ENCODE results near the gene DGLUCY. TPM values are rescaled to one million over a fixed set of nuclear protein-coding genes. Genes with fewer than 3 reads are reported as not detected.

DGLUCY gene
- total and polyA plus RNA-seq, 2 of the 8 experiments (the other 6 are each of a cell fraction or from before 2014, with no cell fraction given), result 24.9 to 31.8 TPM

DNA sequence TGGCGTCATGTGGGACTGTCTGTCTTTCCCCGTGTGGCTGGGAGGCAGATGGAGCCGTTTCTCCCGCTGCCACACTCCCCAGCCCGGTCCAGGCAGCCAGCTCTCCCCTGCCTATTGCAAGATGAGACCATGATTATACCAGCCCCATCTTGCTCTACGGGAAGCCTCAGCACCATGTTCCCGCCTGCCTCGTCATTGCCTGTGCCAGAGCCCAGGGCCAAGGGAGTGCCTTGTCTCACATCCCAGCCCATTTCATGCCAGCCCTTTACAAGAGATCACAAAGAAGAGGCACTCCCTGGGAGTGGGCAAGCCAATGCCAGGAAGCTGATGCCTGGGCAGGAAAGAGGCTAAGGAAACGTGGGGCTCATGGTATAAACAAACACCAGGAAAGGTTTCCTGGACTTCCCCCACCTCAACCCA lies 106.7 kb downstream of the DGLUCY start:
- no peak overlapping the region for H3K14ac ChIP-seq (ENCODE audit: insufficient read length)
- no peak overlapping the region for H3K4me3 ChIP-seq (ENCODE audit: extremely low read depth in 1 of 4, insufficient read depth in 2 of 4, low read depth in 3 of 4, low read length in 4 of 4)
- H2AFZ ChIP-seq (ENCODE audit: low read length), result no peak overlapping the region
- H3K79me1 ChIP-seq (ENCODE audit: low read depth, low read length), result no peaks in the 10 kb centered on the region
- no peak overlapping the region for H3K18ac ChIP-seq (ENCODE audit: extremely low read depth, low read length)
- no peaks in the 10 kb centered on the region; a peak in 1 of 7 replicates for H3K27me3 ChIP-seq (replicated peaks in 1 of 4; ENCODE audit: control insufficient read depth in 3 of 4, extremely low read depth in 1 of 4, insufficient read depth in 3 of 4, low read length in 3 of 4)
- FAIRE-seq (no peak), DNase-seq (ENCODE audit: low read depth in 1 of 2, low spot score in 2 of 2) (no peak)
- H3K27ac ChIP-seq (ENCODE audit: low read depth, low read length), result no peak overlapping the region
- no peak overlapping the region for H3K23ac ChIP-seq (ENCODE audit: insufficient read length)
- no peak overlapping the region for H4K5ac ChIP-seq (ENCODE audit: insufficient read length, low read depth, low read length)
- ChIA-PET CTCF (ENCODE audit: partially characterized antibody) (interaction anchor here (0.7 kb wide), 1 partner anchor 318 kb away, joined by 3 read pairs; no protein-coding TSS in a partner anchor), POLR2A (ENCODE audit: partially characterized antibody) (interaction anchor here (0.9 kb wide), 1 partner anchor 10 kb away, joined by 3 read pairs; no protein-coding TSS in a partner anchor)
- H2BK15ac ChIP-seq (ENCODE audit: low read length), result no peak overlapping the region
- H3K9ac ChIP-seq (replicated peaks in 1 of 4; ENCODE audit: extremely low read depth in 1 of 4, low read depth in 3 of 4, low read length in 3 of 4), result no peak overlapping the region
- H2BK20ac ChIP-seq (ENCODE audit: low read length), result no peak overlapping the region
- 91% methylated on average over 9 of the region's 9 CpGs; no CpG with 5 or more reads in 1 of the 2 experiments for WGBS, 2 experiments (ENCODE audit: extremely low coverage in 1 of 2, insufficient coverage in 1 of 2, insufficient read length in 1 of 2, insufficient replicate concordance in 2 of 2, low coverage in 1 of 2, low lambda C conversion rate in 2 of 2, missing lambda C conversion rate in 1 of 2)
- no peak overlapping the region for H2BK5ac ChIP-seq (ENCODE audit: low read depth, low read length)
- H2BK120ac ChIP-seq (replicated peaks; ENCODE audit: low read depth, low read length), result no peak overlapping the region
- H4K8ac ChIP-seq (ENCODE audit: extremely low read depth, insufficient read depth, low read length), result no peak overlapping the region
- H2BK12ac ChIP-seq (ENCODE audit: low read depth, low read length), result 0 out of 2 replicates have a peak overlapping the region, but pooled peaks have one; percentile 9
- H3K4me1 ChIP-seq (replicated peaks in 1 of 4; ENCODE audit: control insufficient read depth in 3 of 4, insufficient read depth in 4 of 4, low read length in 3 of 4), result no peaks in the 10 kb centered on the region; a peak in 1 of 7 replicates
- TF ChIP-seq EZH2 (IDR thresholded peaks at IDR 0.05; ENCODE audit: low read depth, low read length, severe bottlenecking) (no peak), CTBP2 (IDR thresholded peaks at IDR 0.05; ENCODE audit: borderline replicate concordance, insufficient read depth, insufficient read length, low read length) (no peak), SP4 (IDR thresholded peaks at IDR 0.05; ENCODE audit: low read length) (no peak), RNF2 (IDR thresholded peaks at IDR 0.05; ENCODE audit: borderline replicate concordance, low read depth, low read length, missing control alignments, poor library complexity, severe bottlenecking) (no peak), MAFK (IDR thresholded peaks at IDR 0.05; ENCODE audit: low read depth, low read length) (no peak), SP2 (IDR thresholded peaks at IDR 0.05; ENCODE audit: low read length) (no peak), NRF1 (IDR thresholded peaks at IDR 0.05; ENCODE audit: low read depth, low read length) (no peak), RBBP5 (IDR thresholded peaks at IDR 0.05; ENCODE audit: borderline replicate concordance, low read depth, low read length) (no peak), RAD21 (IDR thresholded peaks at IDR 0.05 in 1 of 2, conservative IDR thresholded peaks at IDR 0.05 in 1 of 2; ENCODE audit: low read depth in 2 of 2, low read length in 2 of 2) (no peak)
- H4K91ac ChIP-seq (replicated peaks; ENCODE audit: insufficient read length, low read length), result no peak overlapping the region
- no peak overlapping the region for H2AK5ac ChIP-seq (ENCODE audit: low read depth, low read length)
- H4K20me1 ChIP-seq (replicated peaks in 1 of 2; ENCODE audit: control insufficient read depth in 1 of 2, insufficient read depth in 2 of 2, low read length in 2 of 2), result no peaks in the 10 kb centered on the region
- no peaks in the 10 kb centered on the region for H3K79me2 ChIP-seq (ENCODE audit: control insufficient read depth in 1 of 2, insufficient read depth in 2 of 2, low read length in 2 of 2)
- peaks cover 0 to 4% (median 2%) of the 10 kb centered on the region in 4 experiments; a peak in 3 of 8 replicates for H3K36me3 ChIP-seq (ENCODE audit: control insufficient read depth in 2 of 4, insufficient read depth in 4 of 4, low read length in 3 of 4)
- H3K4me2 ChIP-seq (ENCODE audit: insufficient read depth in 1 of 2, low read depth in 2 of 2, low read length in 2 of 2), result no peak overlapping the region
- no peak overlapping the region for H3K4ac ChIP-seq (replicated peaks; ENCODE audit: insufficient read length, low read depth, low read length)
- H3K23me2 ChIP-seq (ENCODE audit: low read depth, low read length), result peaks cover 3% of the 10 kb centered on the region; the same call in 1 of the 2 replicates
- H3K56ac ChIP-seq (replicated peaks; ENCODE audit: insufficient read length, low read depth, low read length), result no peak overlapping the region
- no peaks in the 10 kb centered on the region for H3K9me3 ChIP-seq (ENCODE audit: insufficient read depth in 2 of 2, low read depth in 1 of 2, low read length in 1 of 2)
